Mesothelial cell of epicardium (in vitro differentiated cells): ENCODE data around the gene MSANTD1. TPM values are rescaled to one million over a fixed set of nuclear protein-coding genes. Genes with fewer than 3 reads are reported as not detected.

Experiments
- DNase-seq, 2 experiments: peaks; one replicate each; pipeline ENCODE4 v3.0.0; 2021; ENCODE audit warnings: low spot score in 2 of 2; ENCODE audit not compliant: unreplicated experiment in 2 of 2
- H3K27ac Mint-ChIP-seq: 2 replicates; pipeline ENCODE4 v1.8.0; 2021; ENCODE audit warnings: mixed read lengths
- H3K27me3 Mint-ChIP-seq: 2 replicates; pipeline ENCODE4 v1.8.0; 2021; ENCODE audit warnings: low read depth, mixed read lengths
- H3K36me3 Mint-ChIP-seq: 2 replicates; pipeline ENCODE4 v1.8.0; 2021; ENCODE audit warnings: mixed read lengths
- H3K4me1 Mint-ChIP-seq: 2 replicates; pipeline ENCODE4 v1.8.0; 2021; ENCODE audit warnings: mixed read lengths
- H3K4me3 Mint-ChIP-seq: 2 replicates; pipeline ENCODE4 v1.8.0; 2021; ENCODE audit warnings: mild to moderate bottlenecking, moderate library complexity, mixed read lengths
- H3K9me3 Mint-ChIP-seq: 2 replicates; pipeline ENCODE4 v1.8.0; 2021; ENCODE audit warnings: mixed read lengths
- CTCF ChIP-seq: fragments of 200-600 bp; sonication (generic); IDR thresholded peaks from one replicate; pipeline ENCODE4 v1.5.0; 2021; ENCODE audit warnings: antibody characterized with exemption; ENCODE audit not compliant: unreplicated experiment
- total RNA-seq: library from RNA; stranded (reverse); gene quantifications from 3 replicates; pipeline ENCODE4 v1.2.1, GENCODE V29; 2021

MSANTD1 gene
- total RNA-seq, 1 donor from 2014 or later: 2.6 TPM

- DNase-seq: no peak
- Mint-ChIP-seq H3K36me3 (peaks cover 39% of the 10 kb centered on the region), H3K4me3 (no peak overlapping the region), H3K4me1 (no peaks in the 10 kb centered on the region), H3K27me3 (no peaks in the 10 kb centered on the region), H3K9me3 (no peaks in the 10 kb centered on the region), H3K27ac (no peak overlapping the region)
- no peak for TF ChIP-seq CTCF
These were observed 17.5 kb upstream of the MSANTD1 start for GRCh38 chr4:3231471-3231870.

DNA sequence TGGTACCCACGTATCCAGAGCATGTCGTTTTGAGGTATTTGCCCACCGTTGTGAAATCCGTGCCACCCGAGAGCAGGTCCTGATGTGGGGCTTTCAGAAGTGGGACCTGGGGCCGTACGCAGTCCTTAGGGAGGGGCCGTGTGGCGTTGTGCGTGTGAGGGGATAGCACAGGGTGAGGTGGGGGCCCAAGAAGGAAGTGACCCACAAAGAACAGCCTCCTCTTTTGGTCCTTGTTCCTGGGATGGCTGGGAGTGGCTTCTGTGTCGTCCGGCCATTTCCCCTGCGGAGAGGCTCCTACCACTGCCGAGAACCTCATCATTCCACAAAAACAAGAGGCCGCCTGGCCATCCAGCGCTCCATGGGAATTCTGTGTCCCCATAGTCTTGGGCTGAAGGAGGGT lies 17.0 kb upstream of the MSANTD1 start:
- no peak overlapping the region for H3K27ac Mint-ChIP-seq
- no peaks in the 10 kb centered on the region for H3K4me1 Mint-ChIP-seq
- no peak overlapping the region for H3K4me3 Mint-ChIP-seq
- H3K27me3 Mint-ChIP-seq: no peaks in the 10 kb centered on the region
- no peaks in the 10 kb centered on the region for H3K9me3 Mint-ChIP-seq
- peaks cover 39% of the 10 kb centered on the region for H3K36me3 Mint-ChIP-seq
- DNase-seq: no peak
- TF ChIP-seq CTCF: no peak

- Mint-ChIP-seq H3K4me3 (no peak overlapping the region), H3K9me3 (no peaks in the 10 kb centered on the region), H3K36me3 (peaks cover 42% of the 10 kb centered on the region), H3K27ac (no peak overlapping the region), H3K27me3 (no peaks in the 10 kb centered on the region), H3K4me1 (no peaks in the 10 kb centered on the region)
- DNase-seq: no peak
- no peak for TF ChIP-seq CTCF
These were observed 16.1 kb upstream of the MSANTD1 start for GRCh38 chr4:3232871-3233271.

DNA sequence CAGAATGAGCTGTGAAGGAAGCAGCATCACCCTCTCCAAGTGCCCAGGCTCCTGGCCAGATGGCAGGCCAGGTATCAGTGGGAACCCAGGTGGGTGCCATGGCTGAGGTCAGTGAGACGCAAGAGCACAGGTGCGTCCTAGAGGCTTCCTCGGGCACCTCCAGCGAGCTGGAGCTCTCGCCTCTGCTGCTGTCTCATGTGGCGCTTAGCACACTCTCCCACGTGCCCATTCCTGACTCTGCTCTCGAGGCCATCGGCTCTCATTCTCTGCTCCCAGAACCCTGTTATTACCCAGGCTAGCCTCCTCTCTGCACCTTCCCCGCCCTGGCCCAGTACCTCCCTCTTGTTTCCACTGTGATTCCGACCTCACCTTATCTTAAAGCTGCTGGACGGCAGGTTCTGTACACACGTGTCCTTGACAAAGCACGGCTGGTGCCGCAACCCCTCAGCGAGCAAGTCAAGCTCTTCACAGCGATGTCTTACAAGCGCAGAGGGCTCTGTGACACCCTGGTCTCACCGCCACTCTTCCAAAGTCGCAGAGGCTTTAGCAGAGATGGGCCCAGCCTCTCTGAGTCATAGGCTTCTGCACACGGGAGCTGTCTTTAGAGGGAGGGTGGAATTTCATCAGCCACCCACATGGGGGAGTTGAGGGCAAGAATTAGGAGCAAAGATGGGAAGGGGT lies 15.4 kb upstream of the MSANTD1 start:
- no peak for DNase-seq
- H3K27ac Mint-ChIP-seq: no peak overlapping the region
- no peak for TF ChIP-seq CTCF
- no peaks in the 10 kb centered on the region for H3K9me3 Mint-ChIP-seq
- no peaks in the 10 kb centered on the region for H3K27me3 Mint-ChIP-seq
- H3K4me3 Mint-ChIP-seq: no peak overlapping the region
- no peaks in the 10 kb centered on the region for H3K4me1 Mint-ChIP-seq
- H3K36me3 Mint-ChIP-seq: peaks cover 47% of the 10 kb centered on the region

DNA sequence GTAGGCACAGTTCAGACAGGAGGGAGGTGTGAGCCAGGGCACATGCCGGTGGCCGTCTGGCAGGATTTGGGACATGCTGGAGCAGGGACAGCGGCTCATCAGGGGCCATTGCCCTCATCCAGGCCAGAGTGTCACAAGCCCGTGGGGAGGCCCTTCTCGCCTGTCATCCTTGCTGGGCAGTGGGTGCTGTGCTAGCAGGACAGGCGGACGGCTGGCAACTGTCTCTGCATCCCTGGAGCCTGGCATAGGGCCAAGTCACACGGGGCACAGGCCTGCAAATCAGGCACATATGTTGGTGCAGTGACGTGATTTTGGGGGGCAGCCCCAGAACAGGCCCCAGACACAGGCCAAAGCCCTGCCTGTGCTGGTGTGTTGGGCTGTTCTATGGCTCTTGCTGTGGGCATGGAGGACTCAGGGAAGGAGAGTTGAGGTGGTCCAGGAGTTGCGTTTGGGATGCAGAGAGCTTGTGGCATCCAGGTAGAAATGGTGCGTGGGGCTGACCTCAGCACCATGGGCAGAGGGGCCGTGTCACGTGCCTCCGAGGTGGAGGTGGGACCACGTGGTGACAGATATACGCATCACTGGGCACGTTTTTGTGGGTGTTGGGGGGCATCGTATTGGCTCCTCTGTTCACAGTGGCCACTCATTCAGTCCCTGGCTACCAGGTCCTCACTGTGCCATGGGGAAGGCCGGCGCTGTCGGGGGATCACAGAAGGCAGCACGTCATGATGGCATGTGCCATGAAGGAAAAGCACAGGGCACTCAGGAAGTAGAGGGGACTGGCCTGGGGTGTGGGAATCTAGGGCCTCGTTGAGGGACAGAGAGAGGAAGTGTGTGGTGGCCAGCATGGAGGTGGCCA lies 14.6 kb upstream of the MSANTD1 start:
- Mint-ChIP-seq H3K4me1 (no peaks in the 10 kb centered on the region), H3K9me3 (no peaks in the 10 kb centered on the region), H3K27ac (no peak overlapping the region), H3K27me3 (no peaks in the 10 kb centered on the region), H3K4me3 (no peak overlapping the region), H3K36me3 (peaks cover 40% of the 10 kb centered on the region)
- no peak for TF ChIP-seq CTCF
- no peak for DNase-seq
